ENCODE results near the gene TNPO3. TPM values are rescaled to one million over a fixed set of nuclear protein-coding genes. Genes with fewer than 3 reads are reported as not detected.

TNPO3 gene
- total RNA-seq, 1 donor from 2014 or later, result 56.2 TPM

DNA sequence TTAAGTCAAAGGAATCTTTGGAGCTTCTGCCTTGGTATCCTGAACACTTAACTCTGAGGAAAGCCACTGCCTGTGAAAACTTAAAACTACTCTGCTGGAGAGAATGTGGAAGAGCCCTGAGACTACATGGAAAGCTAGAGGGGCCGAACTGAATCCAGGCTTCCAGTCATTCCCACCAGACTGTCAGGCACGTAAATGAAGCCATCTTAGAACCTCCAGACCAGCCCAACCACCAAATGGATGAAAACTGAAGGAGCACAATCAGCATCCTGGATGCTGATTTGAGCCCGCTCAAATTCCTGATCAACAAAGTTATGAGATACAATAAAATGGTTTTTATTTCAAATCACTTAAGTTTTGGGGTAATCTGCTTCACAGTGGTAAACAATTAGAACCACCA is 30.8 kb downstream of the TNPO3 start:
- ChIA-PET POLR2A (interaction anchor here (0.9 kb wide), 1 partner anchor 31 kb away, joined by 3 read pairs; the partner anchor contains the start of gene TNPO3), CTCF (no interaction called here)
- Mint-ChIP-seq H3K27me3 (no peaks in the 10 kb centered on the region), H3K4me3 (no peak overlapping the region), H3K36me3 (ENCODE audit: low read depth) (peaks cover 32% of the 10 kb centered on the region), H3K27ac (no peak overlapping the region), H3K4me1 (peaks cover 36% of the 10 kb centered on the region), H3K9me3 (no peaks in the 10 kb centered on the region)
- TF ChIP-seq, protein P1, sequence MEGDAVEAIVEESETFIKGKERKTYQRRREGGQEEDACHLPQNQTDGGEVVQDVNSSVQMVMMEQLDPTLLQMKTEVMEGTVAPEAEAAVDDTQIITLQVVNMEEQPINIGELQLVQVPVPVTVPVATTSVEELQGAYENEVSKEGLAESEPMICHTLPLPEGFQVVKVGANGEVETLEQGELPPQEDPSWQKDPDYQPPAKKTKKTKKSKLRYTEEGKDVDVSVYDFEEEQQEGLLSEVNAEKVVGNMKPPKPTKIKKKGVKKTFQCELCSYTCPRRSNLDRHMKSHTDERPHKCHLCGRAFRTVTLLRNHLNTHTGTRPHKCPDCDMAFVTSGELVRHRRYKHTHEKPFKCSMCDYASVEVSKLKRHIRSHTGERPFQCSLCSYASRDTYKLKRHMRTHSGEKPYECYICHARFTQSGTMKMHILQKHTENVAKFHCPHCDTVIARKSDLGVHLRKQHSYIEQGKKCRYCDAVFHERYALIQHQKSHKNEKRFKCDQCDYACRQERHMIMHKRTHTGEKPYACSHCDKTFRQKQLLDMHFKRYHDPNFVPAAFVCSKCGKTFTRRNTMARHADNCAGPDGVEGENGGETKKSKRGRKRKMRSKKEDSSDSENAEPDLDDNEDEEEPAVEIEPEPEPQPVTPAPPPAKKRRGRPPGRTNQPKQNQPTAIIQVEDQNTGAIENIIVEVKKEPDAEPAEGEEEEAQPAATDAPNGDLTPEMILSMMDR (IDR thresholded peaks at IDR 0.05), result no peak
- ATAC-seq (ENCODE audit: low read depth) (no peak), DNase-seq (no peak)
- intact Hi-C loops (cut with micrococcal nuclease), result no loop called here

GRCh38 chr7:129021656-129022055 is 33.3 kb downstream of the TNPO3 start:
- POLR2A ChIA-PET, result no interaction called here
- TF ChIP-seq, protein P1 (IDR thresholded peaks at IDR 0.05), result no peak
- CTCF ChIA-PET, result no interaction called here
- H3K9me3 Mint-ChIP-seq, result no peaks in the 10 kb centered on the region
- H3K36me3 Mint-ChIP-seq (ENCODE audit: low read depth), result peaks cover 31% of the 10 kb centered on the region
- no peak overlapping the region for H3K4me3 Mint-ChIP-seq
- H3K27me3 Mint-ChIP-seq, result no peaks in the 10 kb centered on the region
- DNase-seq (no peak), ATAC-seq (ENCODE audit: low read depth) (no peak)
- no peak overlapping the region for H3K27ac Mint-ChIP-seq
- intact Hi-C loops (cut with micrococcal nuclease), result no loop called here
- peaks cover 45% of the 10 kb centered on the region for H3K4me1 Mint-ChIP-seq

DNA sequence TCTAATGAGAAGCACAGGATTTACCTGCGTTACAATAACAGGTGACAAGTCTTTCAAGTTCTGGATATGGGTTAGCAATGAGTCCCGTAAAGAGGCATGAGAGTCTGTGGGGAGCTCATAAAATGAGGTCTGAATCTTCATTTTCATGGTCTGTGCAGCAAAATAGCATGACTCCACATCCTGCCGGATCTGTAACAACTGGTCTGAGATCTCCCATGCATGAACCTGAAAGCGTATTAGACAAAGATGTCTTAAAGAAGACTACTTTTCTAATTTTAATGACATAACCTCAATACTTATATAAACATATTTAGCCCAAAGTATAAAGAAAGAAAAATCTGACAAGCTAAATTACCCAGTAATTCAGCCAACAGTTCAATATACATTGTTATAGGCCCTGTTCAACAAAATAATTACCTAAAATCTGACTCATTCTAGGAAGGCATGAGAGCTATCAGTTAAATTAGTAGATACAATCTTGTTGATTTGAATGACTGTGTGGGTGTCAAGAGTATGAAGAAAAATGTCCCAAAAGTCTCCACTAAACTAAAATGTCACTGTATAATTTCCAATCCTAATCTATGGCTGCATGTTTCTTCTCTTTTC is 36.9 kb downstream of the TNPO3 start:
- H3K4me1 Mint-ChIP-seq, result peaks cover 43% of the 10 kb centered on the region
- TF ChIP-seq, protein P1 (IDR thresholded peaks at IDR 0.05), result no peak
- peak; percentile 87 for ATAC-seq (ENCODE audit: low read depth)
- no peaks in the 10 kb centered on the region for H3K9me3 Mint-ChIP-seq
- CTCF ChIA-PET, result no interaction called here
- peak overlapping the region; percentile 26 for H3K4me3 Mint-ChIP-seq
- POLR2A ChIA-PET, result interaction anchor here (0.6 to 2.6 kb wide), 8 partner anchors 9 to 128 kb away, joined by 3 to 13 read pairs (median 3); partner anchors contain the start of gene TNPO3
- H3K27me3 Mint-ChIP-seq, result no peaks in the 10 kb centered on the region
- peak overlapping the region; percentile 76 for H3K27ac Mint-ChIP-seq
- peaks cover 46% of the 10 kb centered on the region for H3K36me3 Mint-ChIP-seq (ENCODE audit: low read depth)
- intact Hi-C loops (cut with micrococcal nuclease), result loop anchor here (1.0 to 2.0 kb wide), 2 partner anchors 9 to 15 kb away; no protein-coding TSS in a partner anchor
- DNase-seq, result no peak

DNA sequence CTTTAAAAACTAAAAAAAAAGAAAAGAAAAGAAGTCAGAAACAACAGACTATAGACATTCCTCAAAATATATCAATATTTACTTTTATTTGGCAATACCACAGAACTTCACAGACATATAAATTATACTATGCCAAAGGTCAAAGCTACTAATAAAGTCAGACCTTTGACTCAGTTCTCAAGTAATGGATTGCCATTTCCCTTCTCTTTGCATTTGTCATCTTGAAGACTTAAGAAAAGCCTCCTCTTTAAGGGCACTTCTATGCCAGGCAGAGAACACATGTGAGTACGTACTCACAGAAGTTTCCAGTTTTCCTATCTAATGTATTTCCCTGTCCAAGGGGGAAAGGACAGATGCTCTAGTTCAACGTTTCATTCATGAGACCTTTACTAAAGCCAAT is 37.6 kb downstream of the TNPO3 start:
- ChIA-PET CTCF (no interaction called here), POLR2A (interaction anchor here (1.0 to 2.6 kb wide), 6 partner anchors 8 to 129 kb away, joined by 3 to 13 read pairs (median 4); partner anchors contain the start of gene TNPO3)
- DNase-seq (no peak), ATAC-seq (ENCODE audit: low read depth) (no peak)
- intact Hi-C loops (cut with micrococcal nuclease), result no loop called here
- Mint-ChIP-seq H3K27ac (peak overlapping the region; percentile 76), H3K4me1 (peaks cover 42% of the 10 kb centered on the region), H3K36me3 (ENCODE audit: low read depth) (peaks cover 52% of the 10 kb centered on the region), H3K4me3 (no peak overlapping the region), H3K9me3 (no peaks in the 10 kb centered on the region), H3K27me3 (no peaks in the 10 kb centered on the region)
- TF ChIP-seq, protein P1 (IDR thresholded peaks at IDR 0.05), result no peak

DNA sequence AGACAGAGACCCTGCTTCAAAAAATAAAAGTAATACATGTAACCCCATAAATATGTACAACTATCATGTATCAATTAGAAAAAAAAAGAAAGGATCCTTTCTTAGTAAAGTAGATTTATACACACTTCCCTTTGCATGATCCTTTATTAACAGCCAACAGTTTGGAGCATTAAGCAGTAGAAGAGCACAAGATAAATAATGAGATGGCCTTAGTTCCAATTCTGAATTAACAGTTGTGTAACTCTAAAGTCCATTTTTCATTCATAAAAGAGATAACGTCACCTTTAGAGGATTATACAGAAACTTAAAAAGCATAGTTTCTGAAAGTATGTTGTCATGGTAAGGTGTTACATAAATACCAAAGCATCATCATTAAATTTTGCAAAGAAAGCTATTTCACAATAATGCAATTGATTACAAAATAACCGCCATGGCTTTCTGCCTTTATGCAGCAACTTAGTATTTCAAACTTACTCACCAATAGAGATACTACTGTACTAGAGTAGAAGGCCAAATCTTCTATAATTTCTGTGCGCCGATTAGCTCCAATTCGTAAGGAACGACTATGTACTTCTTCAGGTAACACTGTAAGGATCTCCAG is 40.3 kb downstream of the TNPO3 start:
- CTCF ChIA-PET, result no interaction called here
- H3K36me3 Mint-ChIP-seq (ENCODE audit: low read depth), result peaks cover 67% of the 10 kb centered on the region
- TF ChIP-seq, protein P1 (IDR thresholded peaks at IDR 0.05), result no peak
- H3K4me3 Mint-ChIP-seq, result no peak overlapping the region
- H3K27me3 Mint-ChIP-seq, result no peaks in the 10 kb centered on the region
- peaks cover 43% of the 10 kb centered on the region for H3K4me1 Mint-ChIP-seq
- H3K27ac Mint-ChIP-seq, result no peak overlapping the region
- intact Hi-C loops (cut with micrococcal nuclease), result no loop called here
- H3K9me3 Mint-ChIP-seq, result no peaks in the 10 kb centered on the region
- ATAC-seq (ENCODE audit: low read depth) (no peak), DNase-seq (no peak)
- POLR2A ChIA-PET, result no interaction called here

Measured in activated B cell treated with CpG ODN at 0.5 μM for 24 hours (primary cell).